H1 (cell line): ENCODE measurements around the gene DSE. TPM values are rescaled to one million over a fixed set of nuclear protein-coding genes. Genes with fewer than 3 reads are reported as not detected.

Experiments
- CTCF ChIA-PET: fragments of 300-600 bp; sonication (Branson Sonifier 250); formaldehyde crosslinking; loops from one replicate; lab custom pipeline; 2021; ENCODE audit not compliant: partially characterized antibody; lab: Charles Lee
- POLR2A ChIA-PET: fragments of 300-600 bp; sonication (Branson Sonifier 250); formaldehyde crosslinking; loops from one replicate; lab custom pipeline; 2021; ENCODE audit warnings: inconsistent platforms; ENCODE audit not compliant: partially characterized antibody; lab: Charles Lee
- DNase-seq, 2 experiments: peaks; one replicate each; pipeline versions ENCODE4 v3.0.0 to v3.0.0-alpha.2; 2010 to 2022; ENCODE audit warnings: low spot score in 2 of 2, low read depth in 1 of 2, mixed read lengths in 1 of 2
- FAIRE-seq: peaks from 2 replicates; lab custom pipeline; 2011; peaks lifted over from hg19 to GRCh38; lab: Jason Lieb, UNC
- H2AFZ ChIP-seq: 2 replicates; pipeline ENCODE4 v1.8.1; 2012; ENCODE audit warnings: low read length, inconsistent platforms
- H2AK5ac ChIP-seq: 2 replicates; pipeline ENCODE4 v1.6.1; 2013; ENCODE audit warnings: low read depth, low read length
- H2BK120ac ChIP-seq: replicated peaks from 2 replicates; pipeline ENCODE3; 2013; ENCODE audit warnings: low read depth, low read length, inconsistent platforms
- H2BK12ac ChIP-seq: 2 replicates; pipeline ENCODE4 v1.6.1; 2013; ENCODE audit warnings: low read depth, low read length
- H2BK15ac ChIP-seq: 2 replicates; pipeline ENCODE4 v1.6.1; 2013; ENCODE audit warnings: low read length
- H2BK20ac ChIP-seq: 2 replicates; pipeline ENCODE4 v1.6.1; 2013; ENCODE audit warnings: low read length
- H2BK5ac ChIP-seq: 2 replicates; pipeline ENCODE4 v1.6.1; 2013; ENCODE audit warnings: low read depth, low read length
- H3K14ac ChIP-seq: 2 replicates; pipeline ENCODE4 v1.6.1; 2013; ENCODE audit warnings: inconsistent platforms; ENCODE audit not compliant: insufficient read length
- H3K18ac ChIP-seq: 2 replicates; pipeline ENCODE4 v1.6.1; 2013; ENCODE audit warnings: low read length; ENCODE audit errors: extremely low read depth
- H3K23ac ChIP-seq: 2 replicates; pipeline ENCODE4 v1.6.1; 2013; ENCODE audit warnings: inconsistent platforms; ENCODE audit not compliant: insufficient read length
- H3K23me2 ChIP-seq: 2 replicates; pipeline ENCODE4 v1.6.1; 2013; ENCODE audit warnings: low read depth, low read length
- H3K27ac ChIP-seq: 2 replicates; pipeline ENCODE4 v1.6.1; 2011; ENCODE audit warnings: low read depth, low read length, inconsistent platforms
- H3K27me3 ChIP-seq, 4 experiments: replicated peaks in 1 of 4; 1 replicate in 1 of 4; 2 replicates in 3 of 4; pipeline versions ENCODE4 v1.6.1 to v1.8.1; 2011 to 2013; ENCODE audit warnings: low read length in 3 of 4, mild to moderate bottlenecking in 3 of 4, inconsistent platforms in 2 of 4, mixed read lengths in 2 of 4, moderate library complexity in 1 of 4; ENCODE audit not compliant: control insufficient read depth in 3 of 4, insufficient read depth in 3 of 4; ENCODE audit errors: extremely low read depth in 1 of 4
- H3K36me3 ChIP-seq, 4 experiments: 2 replicates each; pipeline versions ENCODE4 v1.6.1 to v1.8.1; 2011 to 2013; ENCODE audit warnings: mild to moderate bottlenecking in 4 of 4, low read length in 3 of 4, moderate library complexity in 2 of 4, control low read depth in 1 of 4, inconsistent platforms in 1 of 4; ENCODE audit not compliant: insufficient read depth in 4 of 4, control insufficient read depth in 2 of 4
- H3K4ac ChIP-seq: replicated peaks from 2 replicates; pipeline ENCODE3; 2013; ENCODE audit warnings: low read length, low read depth, mixed read lengths, inconsistent platforms; ENCODE audit not compliant: insufficient read length
- H3K4me1 ChIP-seq, 4 experiments: replicated peaks in 1 of 4; 1 replicate in 1 of 4; 2 replicates in 3 of 4; pipeline versions ENCODE4 v1.6.1 to v1.8.1; 2011 to 2013; ENCODE audit warnings: low read length in 3 of 4, inconsistent platforms in 2 of 4, mixed read lengths in 1 of 4; ENCODE audit not compliant: insufficient read depth in 4 of 4, control insufficient read depth in 3 of 4
- H3K4me2 ChIP-seq, 2 experiments: 2 replicates each; pipeline versions ENCODE4 v1.6.1 to v1.8.1; 2011 to 2013; ENCODE audit warnings: low read depth in 2 of 2, low read length in 2 of 2, control low read depth in 1 of 2, inconsistent platforms in 1 of 2, mild to moderate bottlenecking in 1 of 2; ENCODE audit not compliant: insufficient read depth in 1 of 2
- H3K4me3 ChIP-seq, 4 experiments: fragments of 200-600, 300-600 bp in 1 of 4; sonication (generic), shearing (Covaris generic), sonication (Bioruptor Twin) in 1 of 4; 2 replicates each; pipeline versions ENCODE4 v1.5.1 to v1.8.1; 2011 to 2016; ENCODE audit warnings: low read length in 4 of 4, low read depth in 3 of 4, control low read depth in 2 of 4, inconsistent platforms in 2 of 4, mild to moderate bottlenecking in 2 of 4, mixed read lengths in 1 of 4, moderate library complexity in 1 of 4; ENCODE audit not compliant: insufficient read depth in 2 of 4; ENCODE audit errors: extremely low read depth in 1 of 4
- H3K56ac ChIP-seq: replicated peaks from 2 replicates; pipeline ENCODE3; 2013; ENCODE audit warnings: low read depth, mild to moderate bottlenecking, mixed read lengths, low read length, inconsistent platforms; ENCODE audit not compliant: insufficient read length
- H3K79me1 ChIP-seq: 2 replicates; pipeline ENCODE4 v1.6.1; 2013; ENCODE audit warnings: low read depth, low read length, control low read depth
- H3K79me2 ChIP-seq, 2 experiments: 2 replicates each; pipeline versions ENCODE4 v1.6.1 to v1.8.1; 2012 to 2013; ENCODE audit warnings: low read length in 2 of 2, mild to moderate bottlenecking in 2 of 2, inconsistent platforms in 1 of 2; ENCODE audit not compliant: insufficient read depth in 2 of 2, control insufficient read depth in 1 of 2
- H3K9ac ChIP-seq, 4 experiments: replicated peaks in 1 of 4; 1 replicate in 1 of 4; 2 replicates in 3 of 4; pipeline versions ENCODE4 v1.6.1 to v1.8.1; 2011 to 2013; ENCODE audit warnings: low read depth in 3 of 4, low read length in 3 of 4, control low read depth in 2 of 4, mild to moderate bottlenecking in 2 of 4, moderate library complexity in 2 of 4, inconsistent platforms in 1 of 4; ENCODE audit errors: extremely low read depth in 1 of 4
- H3K9me3 ChIP-seq, 2 experiments: 2 replicates each; pipeline versions ENCODE4 v1.6.1 to v1.8.1; 2012 to 2013; ENCODE audit warnings: mild to moderate bottlenecking in 2 of 2, moderate library complexity in 2 of 2, control low read depth in 1 of 2, inconsistent platforms in 1 of 2, low read depth in 1 of 2, low read length in 1 of 2, mixed read lengths in 1 of 2; ENCODE audit not compliant: insufficient read depth in 2 of 2
- H4K20me1 ChIP-seq, 2 experiments: replicated peaks in 1 of 2; 2 replicates each; pipeline versions ENCODE3 to v1.8.1; 2011 to 2013; ENCODE audit warnings: inconsistent platforms in 2 of 2, low read length in 2 of 2, mild to moderate bottlenecking in 1 of 2; ENCODE audit not compliant: insufficient read depth in 2 of 2, control insufficient read depth in 1 of 2
- H4K5ac ChIP-seq: 2 replicates; pipeline ENCODE4 v1.6.1; 2013; ENCODE audit warnings: low read length, low read depth, mixed read lengths, inconsistent platforms; ENCODE audit not compliant: insufficient read length
- H4K8ac ChIP-seq: 2 replicates; pipeline ENCODE4 v1.8.0; 2013; ENCODE audit warnings: mild to moderate bottlenecking, moderate library complexity, low read length, inconsistent platforms; ENCODE audit not compliant: insufficient read depth; ENCODE audit errors: extremely low read depth
- H4K91ac ChIP-seq: replicated peaks from 2 replicates; pipeline ENCODE3; 2013; ENCODE audit warnings: low read length, mixed read lengths, inconsistent platforms; ENCODE audit not compliant: insufficient read length
- BRCA1 ChIP-seq: IDR thresholded peaks from 2 replicates; pipeline ENCODE4 v1.6.1; 2012; ENCODE audit warnings: low read depth, low read length, improper control_type of control experiment
- HDAC6 ChIP-seq: IDR thresholded peaks from one replicate; pipeline ENCODE4 v1.7.1; 2012; ENCODE audit warnings: low read depth, mild to moderate bottlenecking, inconsistent platforms, low read length, moderate library complexity
- POLR2AphosphoS5 ChIP-seq: IDR thresholded peaks from 2 replicates; pipeline ENCODE4 v1.6.1; 2011; ENCODE audit warnings: low read depth, low read length
- RFX5 ChIP-seq: IDR thresholded peaks from 2 replicates; pipeline ENCODE4 v1.6.1; 2011; ENCODE audit warnings: low read depth, low read length, improper control_type of control experiment, borderline replicate concordance
- SRF ChIP-seq: IDR thresholded peaks from 2 replicates; pipeline ENCODE4 v1.6.1; 2011; ENCODE audit warnings: mild to moderate bottlenecking, low read depth, low read length, moderate library complexity
- WGBS, 2 experiments: shearing (Covaris generic) in 1 of 2; methylation state at CpG; one replicate each; pipeline versions ENCODE4 v1.1.6 to v1.1.7; 2013 to 2015; ENCODE audit warnings: low lambda C conversion rate in 2 of 2, mixed read lengths in 2 of 2, inconsistent platforms in 1 of 2, low coverage in 1 of 2, missing lambda C conversion rate in 1 of 2; ENCODE audit not compliant: insufficient replicate concordance in 2 of 2, insufficient coverage in 1 of 2, insufficient read length in 1 of 2; ENCODE audit errors: extremely low coverage in 1 of 2, missing lambda C conversion rate in 1 of 2; 5-methylcytosine and 5-hydroxymethylcytosine counted together
- polyA plus RNA-seq, 7 experiments: library from polyadenylated mRNA; depleted of rRNA in 3 of 7; stranded (reverse) in 5 of 7; unstranded in 2 of 7; fragments of >200 nt in 5 of 7; fragments of 200-250 nt in 2 of 7; gene quantifications; 1 replicate in 5 of 7; 2 replicates in 1 of 7; 4 replicates in 1 of 7; pipeline versions ENCODE4 v1.2.1 to v1.2.3, GENCODE V29; 2011 to 2013; ENCODE audit warnings: missing spikeins in 2 of 7, mixed read lengths in 2 of 7
- total RNA-seq: library from RNA; stranded (reverse); fragmentation: NEBNext Ultra II Directional; extraction: Animal tissue kit (Norgen Biotek cat#: 25700); gene quantifications from 2 replicates; pipeline ENCODE4 v1.2.1, GENCODE V29; 2021

Gene DSE
- total and polyA plus RNA-seq, 2 of the 8 experiments (the other 6 are each of a cell fraction or from before 2014, with no cell fraction given): 32.5 to 94.4 TPM

GRCh38 chr6:116395647-116396046 lies 24.9 kb downstream of the DSE start:
- POLR2A ChIA-PET: no interaction called here
- H3K36me3 ChIP-seq: peaks cover 0 to 4% (median 1%) of the 10 kb centered on the region in 4 experiments; a peak in 3 of 8 replicates
- peaks cover 0 to 82% of the 10 kb centered on the region in 2 experiments; a peak in 2 of 4 replicates for H3K79me2 ChIP-seq
- TF ChIP-seq HDAC6 (no peak), SRF (no peak), BRCA1 (no peak), POLR2AphosphoS5 (no peak), RFX5 (no peak)

More at GRCh38 chr6:116395647-116396046, 24.9 kb downstream of the DSE start:
- Histone ChIP-seq H3K23me2 (no peaks in the 10 kb centered on the region), H3K27ac (no peak overlapping the region), H3K79me1 (peaks cover 5% of the 10 kb centered on the region; the same call in 1 of the 2 replicates), H3K56ac (no peak overlapping the region), H4K91ac (no peak overlapping the region), H2BK12ac (no peak overlapping the region), H2BK5ac (no peak overlapping the region), H2AK5ac (no peak overlapping the region), H3K18ac (no peak overlapping the region), H3K4me2 (no peak overlapping the region), H2BK120ac (no peak overlapping the region), H3K4me3 (no peak overlapping the region), H4K8ac (no peak overlapping the region), H2AFZ (no peak overlapping the region), H3K4ac (no peak overlapping the region), H4K5ac (no peak overlapping the region), H4K20me1 (peaks cover 4 to 5% of the 10 kb centered on the region in 2 experiments), H3K9ac (no peak overlapping the region), H2BK20ac (no peak overlapping the region), H3K4me1 (peaks cover 0 to 2% (median 0%) of the 10 kb centered on the region in 4 experiments; a peak in 2 of 7 replicates), H3K27me3 (peaks cover 0 to 2% (median 0%) of the 10 kb centered on the region in 4 experiments; a peak in 1 of 7 replicates), H3K23ac (no peak overlapping the region), H2BK15ac (no peak overlapping the region), H3K14ac (no peak overlapping the region), H3K9me3 (no peaks in the 10 kb centered on the region)
- DNase-seq (no peak), FAIRE-seq (no peak)
- WGBS, 2 experiments: 95% methylated on average over 3 of the region's 3 CpGs; no CpG with 5 or more reads in 1 of the 2 experiments
- CTCF ChIA-PET: interaction anchor here (0.8 to 1.8 kb wide), 7 partner anchors 9 to 117 kb away, joined by 3 to 7 read pairs (median 3); no protein-coding TSS in a partner anchor
